Panc1 (cell line): Measurements from ENCODE around the gene SYNRG.

ENCODE experiments used
- POLR2AphosphoS5 ChIP-seq: IDR thresholded peaks from 2 replicates; pipeline ENCODE4 v1.6.1; 2012; ENCODE audit warnings: mild to moderate bottlenecking, low read depth, low read length, moderate library complexity
- SIN3A ChIP-seq: IDR thresholded peaks from 2 replicates; pipeline ENCODE4 v1.6.1; 2012; ENCODE audit warnings: low read depth, mild to moderate bottlenecking, low read length, moderate library complexity, borderline replicate concordance; ENCODE audit not compliant: insufficient read depth
- TCF7L2 ChIP-seq: IDR thresholded peaks from 2 replicates; pipeline ENCODE4 v1.6.1; 2011; ENCODE audit warnings: mild to moderate bottlenecking, low read depth, low read length, inconsistent platforms
- TF ChIP-seq, protein P1 (sequence below): fragments of 450-650 bp; IDR thresholded peaks from 2 replicates; pipeline ENCODE4 v1.5.1; 2017; ENCODE audit warnings: mild to moderate bottlenecking

DNA sequence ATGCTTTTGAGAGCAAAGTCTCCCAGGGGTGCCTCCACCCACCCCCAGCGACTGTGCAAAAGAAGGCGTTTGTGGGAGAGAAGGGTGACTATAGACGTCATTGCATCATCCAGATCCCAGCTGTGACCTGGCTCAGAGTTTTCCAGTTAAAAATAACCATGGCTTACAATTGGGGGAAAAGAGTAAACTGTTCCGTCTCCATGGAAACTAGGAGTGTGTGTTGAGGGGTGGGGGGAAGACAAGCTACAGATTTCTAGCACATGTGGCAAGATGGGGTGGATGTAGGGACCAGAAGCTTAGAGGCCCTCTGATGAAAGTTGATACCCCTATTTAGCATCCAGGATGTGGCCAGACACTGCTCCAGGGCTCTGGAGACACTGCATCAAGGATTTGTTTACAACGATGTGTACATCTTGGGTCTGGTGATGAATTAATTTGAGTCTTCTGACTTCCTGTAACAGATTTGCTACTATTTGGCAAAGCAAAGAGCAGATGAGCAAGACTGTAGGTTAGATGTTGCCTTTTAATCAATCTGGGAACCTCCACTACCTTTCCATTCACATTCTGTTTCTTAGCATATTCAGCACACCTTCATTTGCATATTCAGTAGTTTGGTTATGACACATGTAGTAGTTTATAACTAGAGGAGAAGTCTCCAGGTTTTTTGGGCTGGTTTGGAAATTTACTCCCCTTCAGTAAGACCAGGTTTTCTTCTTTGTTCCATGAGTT, 125.7 kb downstream of the SYNRG start:
- TF ChIP-seq TCF7L2 = no peak
- TF ChIP-seq, protein P1, sequence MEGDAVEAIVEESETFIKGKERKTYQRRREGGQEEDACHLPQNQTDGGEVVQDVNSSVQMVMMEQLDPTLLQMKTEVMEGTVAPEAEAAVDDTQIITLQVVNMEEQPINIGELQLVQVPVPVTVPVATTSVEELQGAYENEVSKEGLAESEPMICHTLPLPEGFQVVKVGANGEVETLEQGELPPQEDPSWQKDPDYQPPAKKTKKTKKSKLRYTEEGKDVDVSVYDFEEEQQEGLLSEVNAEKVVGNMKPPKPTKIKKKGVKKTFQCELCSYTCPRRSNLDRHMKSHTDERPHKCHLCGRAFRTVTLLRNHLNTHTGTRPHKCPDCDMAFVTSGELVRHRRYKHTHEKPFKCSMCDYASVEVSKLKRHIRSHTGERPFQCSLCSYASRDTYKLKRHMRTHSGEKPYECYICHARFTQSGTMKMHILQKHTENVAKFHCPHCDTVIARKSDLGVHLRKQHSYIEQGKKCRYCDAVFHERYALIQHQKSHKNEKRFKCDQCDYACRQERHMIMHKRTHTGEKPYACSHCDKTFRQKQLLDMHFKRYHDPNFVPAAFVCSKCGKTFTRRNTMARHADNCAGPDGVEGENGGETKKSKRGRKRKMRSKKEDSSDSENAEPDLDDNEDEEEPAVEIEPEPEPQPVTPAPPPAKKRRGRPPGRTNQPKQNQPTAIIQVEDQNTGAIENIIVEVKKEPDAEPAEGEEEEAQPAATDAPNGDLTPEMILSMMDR = no peak
- TF ChIP-seq POLR2AphosphoS5 = no peak
- TF ChIP-seq SIN3A = no peak
